ENCODE data around the gene PCSK4.
"Not testable (repeated sequence)": the region's sequence is repeated elsewhere in the genome, so short reads cannot be mapped to it uniquely, and the experiment has no call there.

Gene PCSK4

DNA sequence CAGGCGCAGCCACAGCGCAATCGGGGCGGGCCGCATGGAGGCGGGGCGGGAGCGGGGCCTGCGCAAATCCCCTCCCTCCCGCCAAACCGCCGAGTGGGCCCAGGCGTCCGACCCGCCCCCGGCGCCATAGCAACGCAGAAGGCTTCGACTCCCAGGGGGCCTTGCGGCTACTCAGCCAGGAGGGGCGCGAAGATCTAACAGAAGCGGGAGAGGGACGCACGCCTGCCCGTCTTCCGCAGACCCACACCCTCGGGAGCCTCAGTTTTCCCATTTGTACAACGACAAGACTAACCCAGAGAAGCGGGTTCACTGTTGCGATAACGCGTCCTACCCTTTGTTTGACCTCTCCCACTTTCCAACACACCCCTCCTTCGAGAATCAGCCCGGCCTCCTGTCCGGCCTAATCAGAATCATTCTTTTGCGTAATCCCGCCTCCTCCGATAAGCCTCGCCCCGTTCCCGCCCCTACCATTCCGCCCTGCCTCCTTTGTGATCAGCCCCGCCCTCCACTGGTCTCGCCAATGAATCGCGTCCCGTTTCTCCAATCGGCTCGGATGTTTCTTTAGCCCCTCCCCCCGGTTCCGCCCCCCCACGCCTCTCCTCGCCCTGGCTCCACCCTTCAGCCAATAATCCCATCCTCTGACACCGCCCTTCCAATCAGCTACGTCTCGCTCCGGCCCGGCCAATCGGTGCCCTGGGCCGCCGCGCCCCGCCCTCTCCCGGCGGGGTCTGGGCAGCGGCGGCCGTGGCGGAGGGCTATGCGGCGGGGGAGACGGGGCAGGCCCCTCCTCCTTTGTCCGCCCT is at the start of gene PCSK4:
PCSK4 (minus strand) TSS at position 40 of the 803 bp plus-strand sequence; CDS start at position 36, 4 bp downstream.
- DNase-seq, result peak; percentile 84

DNA sequence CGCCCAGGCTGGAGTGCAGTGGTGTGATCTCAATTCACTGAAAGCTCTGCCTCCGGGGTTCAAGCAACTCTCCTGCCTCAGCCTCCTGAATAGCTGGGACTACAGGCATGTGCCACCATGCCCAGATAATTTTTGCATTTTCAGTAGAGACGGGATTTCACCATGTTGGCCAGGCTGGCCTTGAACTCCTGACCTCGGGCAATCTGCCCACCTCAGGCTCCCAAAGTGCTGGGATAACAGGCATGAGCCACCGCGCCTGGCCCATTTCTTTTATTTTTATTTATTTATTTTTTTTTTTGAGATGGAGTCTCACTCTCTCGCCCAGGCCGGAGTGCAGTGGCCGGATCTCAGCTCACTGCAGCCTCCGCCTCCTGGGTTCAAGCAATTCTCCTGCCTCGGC is 49.6 kb upstream of the PCSK4 start:
- not testable (repeated sequence) for DNase-seq

DNA sequence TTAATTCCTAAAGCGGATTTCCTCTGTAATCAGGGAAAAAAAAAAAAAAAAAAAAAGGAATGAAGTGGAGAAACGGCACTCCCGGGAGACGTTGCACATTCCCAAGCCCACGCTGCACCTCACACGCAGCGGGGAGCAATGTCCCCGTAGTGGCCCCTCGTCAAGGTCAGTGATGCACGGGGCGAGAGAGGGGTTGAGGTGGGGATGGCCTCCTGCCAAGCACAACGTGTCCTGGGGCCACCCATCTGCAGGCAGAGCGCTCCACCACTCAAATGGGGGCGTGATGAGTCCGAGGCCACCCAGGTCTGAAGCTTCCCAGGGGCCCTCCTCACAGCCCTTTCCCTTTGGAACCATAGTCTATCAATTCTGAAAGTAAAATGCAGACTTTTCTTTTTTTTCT is 48.8 kb upstream of the PCSK4 start:
- no peak for DNase-seq

DNA sequence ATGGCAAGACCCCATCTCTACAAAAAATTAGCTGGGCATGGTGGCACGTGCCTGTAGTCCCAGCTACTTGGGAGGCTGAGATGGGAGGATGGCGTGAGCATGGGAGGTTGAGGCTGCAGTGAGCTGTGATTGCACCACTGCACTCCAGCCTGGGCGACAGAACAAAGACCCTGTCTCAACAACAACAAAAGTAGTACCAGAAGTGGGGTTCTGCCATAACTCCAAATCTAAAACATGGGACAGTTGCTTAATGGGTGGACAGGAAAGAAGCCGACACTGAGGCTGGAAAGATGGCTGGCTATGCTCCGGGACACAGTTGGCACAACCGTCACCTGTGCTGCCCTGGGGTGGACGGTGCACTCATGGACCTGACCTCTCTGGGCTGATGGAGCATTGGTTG is 45.5 kb upstream of the PCSK4 start:
- not testable (repeated sequence) for DNase-seq

DNA sequence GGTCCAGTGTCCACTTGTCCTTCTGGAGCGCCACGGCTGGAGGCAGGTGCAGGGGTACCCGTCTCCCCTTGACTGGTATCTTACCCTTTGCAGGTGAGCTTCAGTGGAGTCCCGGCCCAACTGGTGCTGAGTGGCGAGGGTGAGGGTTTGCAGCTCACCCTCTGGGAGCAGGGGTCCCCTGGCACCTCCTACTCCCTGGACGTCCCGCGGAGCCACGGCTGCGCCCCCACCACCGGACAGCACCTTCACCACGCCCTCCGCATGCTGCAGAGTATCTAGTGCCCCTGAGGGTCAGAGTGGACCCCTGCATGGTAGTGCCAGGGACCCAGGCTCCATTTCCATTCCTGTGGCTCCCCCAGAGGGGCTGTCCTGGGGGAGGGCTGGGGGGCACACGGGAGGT is 44.8 kb upstream of the PCSK4 start:
- no peak for DNase-seq

DNA sequence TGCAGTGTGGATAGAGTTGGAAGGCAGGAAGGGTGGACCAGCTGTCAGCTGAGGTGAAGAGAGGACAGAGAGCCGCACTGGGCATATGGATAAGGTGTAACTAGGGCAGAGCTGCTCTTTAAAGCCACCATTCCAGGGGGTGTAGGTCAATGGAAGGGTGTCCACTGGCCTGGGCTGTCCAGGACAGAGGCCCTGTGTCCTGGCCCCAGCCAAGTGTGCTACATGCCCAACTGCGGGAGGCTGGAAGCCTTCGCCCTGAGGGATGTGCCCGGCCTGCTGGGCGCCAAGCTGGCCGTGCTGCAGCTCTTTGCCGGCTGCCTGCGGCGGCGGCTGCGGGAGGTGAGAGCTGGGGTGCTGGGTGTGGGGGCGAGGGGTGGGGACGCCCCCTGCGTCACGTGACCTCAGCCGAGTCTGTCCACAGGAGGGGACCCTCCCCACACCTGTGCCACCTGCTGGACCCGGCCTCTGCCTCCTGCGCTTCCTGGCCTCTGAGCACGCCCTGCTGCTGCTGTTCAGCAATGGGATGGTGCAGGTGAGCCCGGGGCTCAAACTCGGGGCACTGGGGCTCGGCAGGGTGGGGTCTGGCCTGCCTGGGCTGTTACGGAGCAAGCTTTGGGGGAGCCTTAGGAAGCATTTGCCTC is 43.5 kb upstream of the PCSK4 start:
- no peak for DNase-seq

DNA sequence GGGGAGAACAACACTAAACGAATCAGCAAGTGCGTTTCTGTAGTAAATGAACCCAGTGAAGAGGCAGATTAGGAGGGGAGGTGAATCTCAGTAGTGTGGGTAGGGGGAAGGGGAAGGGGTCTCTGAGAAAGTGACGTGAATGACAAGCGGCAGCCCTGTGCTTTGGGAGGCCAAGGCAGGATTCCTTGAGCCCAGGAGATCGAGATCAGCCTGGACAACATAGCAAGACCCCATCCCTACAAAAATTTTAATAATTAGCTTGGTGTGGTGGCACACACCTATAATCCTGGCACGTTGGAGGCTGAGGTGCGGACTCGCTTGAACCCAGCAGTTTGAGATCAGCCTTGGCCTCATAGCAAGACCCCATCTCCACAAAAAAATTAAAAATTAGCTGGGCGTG is 41.9 kb upstream of the PCSK4 start:
- no peak for DNase-seq

DNA sequence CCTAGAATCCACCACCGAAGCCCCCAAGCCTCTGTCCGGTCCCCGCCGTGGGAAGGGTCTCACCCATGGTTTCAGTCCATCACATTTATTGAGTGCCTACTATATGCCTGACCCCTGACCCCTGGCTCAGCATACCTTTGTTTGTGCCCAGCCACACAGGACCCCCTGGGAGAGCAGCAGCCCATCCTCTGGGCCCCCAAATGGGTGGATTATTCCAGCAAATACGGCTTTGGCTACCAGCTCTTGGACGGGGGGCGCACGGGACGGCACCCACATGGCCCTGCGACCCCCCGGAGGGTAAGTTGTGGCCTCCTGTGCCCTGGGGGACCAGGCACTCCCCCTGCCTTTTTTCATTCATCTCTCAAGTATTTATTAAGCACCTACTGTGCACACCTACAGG is 41.4 kb upstream of the PCSK4 start:
- DNase-seq, result no peak

DNA sequence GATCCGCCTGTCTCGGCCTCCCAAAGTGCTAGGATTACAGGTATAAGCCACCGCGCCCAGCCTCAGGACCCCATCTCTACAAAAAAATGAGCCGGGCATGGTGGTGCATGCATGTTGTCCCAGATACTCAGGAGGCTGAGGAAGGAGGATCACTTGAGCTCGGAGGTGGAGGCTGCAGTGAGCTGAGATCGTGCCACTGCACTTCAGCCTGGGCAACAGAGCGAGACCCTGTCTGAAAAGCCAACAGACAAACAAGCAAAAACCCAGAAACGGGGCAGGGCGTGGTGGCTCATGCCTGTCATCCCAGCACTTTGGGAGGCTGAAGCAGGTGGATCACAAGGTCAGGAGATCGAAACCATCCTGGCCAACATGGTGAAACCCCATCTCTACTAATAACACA is 40.7 kb upstream of the PCSK4 start:
- DNase-seq, result not testable (repeated sequence)

DNA sequence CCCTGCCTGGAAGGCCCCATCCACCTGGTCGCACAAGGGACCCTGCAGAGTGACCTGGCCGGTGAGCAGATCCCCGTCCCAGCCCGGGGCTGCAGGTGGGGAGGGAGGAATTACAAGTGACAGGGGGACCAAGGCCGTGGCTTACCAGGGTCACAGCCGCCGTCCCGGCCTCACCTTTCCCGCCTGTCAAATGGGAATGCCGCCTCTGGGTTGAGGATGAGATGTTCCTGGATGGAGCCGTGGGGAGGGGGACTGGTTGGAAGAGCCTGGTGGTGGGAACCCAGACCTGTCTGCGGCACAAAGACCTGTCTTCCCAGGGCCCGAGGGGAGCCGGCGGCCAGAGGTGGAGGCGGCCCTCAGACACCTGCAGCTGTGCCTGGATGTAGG is 39.3 kb upstream of the PCSK4 start:
- no peak for DNase-seq

DNA sequence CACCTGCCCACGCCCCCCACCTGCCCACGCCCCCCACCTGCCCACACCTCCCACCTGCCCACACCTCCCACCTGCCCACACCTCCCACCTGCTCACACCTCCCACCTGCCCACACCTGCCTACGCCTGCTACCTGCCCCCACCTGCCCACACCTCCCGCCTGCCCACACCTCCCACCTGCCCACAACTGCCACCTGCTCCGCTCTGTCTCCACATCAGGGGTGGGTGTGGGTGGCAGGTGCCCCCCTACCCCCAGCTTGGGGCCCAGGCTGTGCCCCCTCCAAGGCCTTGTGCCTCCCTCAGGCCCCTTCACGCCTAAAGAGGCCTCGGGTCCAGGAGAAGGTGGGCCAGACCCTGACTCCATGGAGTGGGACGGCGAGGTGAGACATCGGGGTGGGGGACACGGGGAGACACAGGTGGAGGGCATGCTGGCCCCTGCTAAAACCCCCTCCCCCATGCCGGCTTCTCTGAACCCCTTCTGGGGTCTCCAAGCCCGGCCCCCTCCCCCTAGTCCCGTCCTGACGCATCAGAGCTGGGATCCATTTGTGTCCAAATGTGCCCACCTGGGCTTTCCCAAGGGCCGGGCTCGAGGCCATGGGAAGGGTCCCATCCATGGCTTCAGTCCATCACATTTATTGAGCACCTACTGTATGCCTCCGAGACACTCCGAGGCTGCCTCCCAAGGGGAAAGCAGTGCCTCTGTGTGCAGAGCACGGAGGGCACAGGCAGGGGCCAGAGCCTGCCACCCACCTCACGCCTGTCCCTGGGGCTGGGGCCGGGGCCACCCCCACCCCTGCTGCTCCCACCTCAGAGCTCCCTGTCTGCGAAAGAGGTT is 38.7 kb upstream of the PCSK4 start:
- no peak for DNase-seq

DNA sequence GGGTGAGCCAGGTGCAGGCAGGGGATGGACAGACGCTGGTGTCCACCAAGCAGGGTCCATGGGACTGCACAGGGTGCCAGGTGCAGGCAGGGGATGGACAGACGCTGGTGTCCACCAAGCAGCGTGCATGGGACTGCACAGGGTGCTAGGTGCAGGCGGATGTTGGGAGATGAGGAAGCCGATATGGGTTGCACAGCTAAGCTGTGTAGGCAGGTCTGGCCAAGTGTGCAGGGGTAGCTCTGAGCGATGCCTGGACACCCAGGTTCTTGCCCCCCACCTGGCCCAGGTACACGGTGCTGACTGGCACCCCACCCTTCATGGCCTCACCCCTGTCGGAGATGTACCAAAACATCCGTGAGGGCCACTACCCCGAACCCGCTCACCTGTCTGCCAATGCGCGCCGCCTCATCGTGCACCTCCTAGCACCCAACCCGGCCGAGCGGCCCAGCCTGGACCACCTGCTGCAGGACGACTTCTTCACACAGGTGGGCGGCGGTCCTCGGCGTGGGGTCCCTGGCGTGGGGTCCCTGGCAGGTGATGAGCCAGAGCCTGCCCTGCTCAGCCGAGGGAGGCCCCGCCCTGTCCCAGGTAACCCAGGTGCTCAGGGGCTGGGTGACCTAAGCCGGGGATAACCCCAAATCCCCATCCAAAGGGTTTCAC is 37.6 kb upstream of the PCSK4 start:
- no peak for DNase-seq

DNA sequence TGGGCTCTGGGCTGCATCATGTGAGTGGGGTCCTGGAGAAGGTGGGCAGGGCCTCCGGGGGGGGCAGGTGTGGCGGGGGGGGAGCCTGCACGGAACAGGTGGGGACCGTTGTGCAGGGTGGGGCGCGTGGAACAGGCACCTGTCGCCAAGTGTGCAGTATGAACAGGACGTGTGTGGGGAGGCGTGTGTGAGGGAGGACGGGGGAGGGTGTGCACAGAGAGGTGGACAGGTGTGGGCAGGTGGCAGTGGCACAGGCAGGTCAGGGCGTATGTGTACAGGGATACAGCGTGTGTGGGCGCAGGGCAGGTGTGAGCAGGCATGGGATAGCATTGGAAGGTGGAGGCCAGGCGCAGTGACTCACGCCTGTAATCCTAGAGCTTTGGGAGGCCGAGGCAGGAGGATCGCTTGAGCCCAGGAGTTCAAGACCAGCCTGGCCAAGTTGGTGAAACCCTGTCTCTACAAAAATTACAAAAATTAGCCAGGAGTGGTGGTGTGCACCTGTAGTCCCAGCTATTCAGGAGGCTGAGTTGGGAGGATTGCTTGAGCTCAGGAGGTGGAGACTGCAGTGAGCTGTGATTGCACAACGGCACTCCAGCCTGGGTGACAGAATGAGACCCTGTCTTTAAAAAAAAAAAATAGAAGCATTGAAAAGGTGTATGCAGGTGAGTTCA is 37.0 kb upstream of the PCSK4 start:
- DNase-seq, result no peak

DNA sequence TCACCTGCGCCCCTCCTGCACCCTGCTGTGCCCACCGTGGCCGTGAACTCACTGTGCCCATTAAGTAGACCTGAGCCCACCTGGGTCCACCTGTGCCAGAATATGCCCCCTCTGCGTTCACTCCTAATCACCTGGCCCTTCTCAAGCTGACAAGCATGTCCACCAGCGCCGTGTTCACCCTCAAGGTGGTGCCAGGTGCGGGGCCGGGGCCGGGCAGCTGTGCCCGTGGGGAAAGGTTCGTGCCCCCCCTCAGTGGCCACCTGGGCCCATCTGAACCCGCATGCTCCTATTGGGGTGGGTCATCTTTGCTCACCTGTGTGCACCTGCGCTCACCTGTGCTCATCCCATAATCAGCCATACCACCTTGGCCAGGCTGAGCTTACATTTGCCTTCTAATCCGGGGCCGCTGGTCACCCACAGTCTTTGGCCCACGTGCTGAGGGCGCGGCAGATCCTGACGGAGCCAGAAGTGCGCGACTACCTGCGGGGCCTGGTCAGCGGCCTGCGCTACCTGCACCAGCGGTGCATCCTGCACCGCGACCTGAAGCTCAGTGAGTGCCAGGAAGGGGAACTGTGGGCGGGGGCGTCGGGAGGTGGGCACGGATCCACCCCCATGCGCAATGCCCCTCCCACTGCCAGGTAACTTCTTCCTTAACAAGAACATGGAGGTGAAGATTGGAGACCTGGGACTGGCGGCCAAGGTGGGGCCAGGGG is 36.1 kb upstream of the PCSK4 start:
- DNase-seq, result no peak

DNA sequence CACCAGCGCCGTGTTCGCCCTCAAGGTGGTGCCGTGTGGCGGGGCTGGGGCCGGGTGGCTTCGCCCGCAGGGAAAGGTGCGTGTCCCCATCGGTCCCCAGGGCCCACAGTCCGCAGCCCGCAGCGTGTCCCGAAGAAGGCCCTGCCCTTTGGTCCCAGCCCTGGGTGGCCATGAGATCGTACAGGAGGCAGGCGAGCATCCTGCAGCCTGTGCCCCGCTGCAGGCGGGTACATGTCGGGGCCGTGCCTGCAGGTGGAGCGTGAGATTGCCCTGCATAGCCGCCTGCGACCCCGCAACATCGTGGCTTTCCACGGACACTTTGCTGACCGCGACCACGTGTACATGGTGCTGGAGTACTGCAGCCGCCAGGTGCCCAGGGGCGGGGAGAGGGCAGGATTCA is 35.2 kb upstream of the PCSK4 start:
- no peak for DNase-seq

DNA sequence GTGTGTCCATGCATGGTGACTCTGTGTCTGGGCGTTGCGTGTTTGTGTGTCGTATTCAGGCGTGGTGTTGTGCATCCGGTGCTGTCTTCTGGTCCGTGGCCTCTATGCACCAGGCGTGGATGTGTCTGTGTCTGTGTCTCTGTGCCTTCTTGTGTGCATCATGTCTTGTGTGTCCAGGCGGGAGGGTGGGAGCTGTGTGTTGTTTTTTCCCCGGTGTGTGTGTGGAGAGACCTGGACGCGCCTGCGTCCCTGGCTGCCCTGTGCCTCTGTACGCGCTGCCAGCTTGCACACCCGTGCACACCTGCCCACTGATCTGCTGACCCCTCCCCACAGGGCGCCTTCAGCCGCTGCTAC is 34.8 kb upstream of the PCSK4 start:
- DNase-seq, result no peak

DNA sequence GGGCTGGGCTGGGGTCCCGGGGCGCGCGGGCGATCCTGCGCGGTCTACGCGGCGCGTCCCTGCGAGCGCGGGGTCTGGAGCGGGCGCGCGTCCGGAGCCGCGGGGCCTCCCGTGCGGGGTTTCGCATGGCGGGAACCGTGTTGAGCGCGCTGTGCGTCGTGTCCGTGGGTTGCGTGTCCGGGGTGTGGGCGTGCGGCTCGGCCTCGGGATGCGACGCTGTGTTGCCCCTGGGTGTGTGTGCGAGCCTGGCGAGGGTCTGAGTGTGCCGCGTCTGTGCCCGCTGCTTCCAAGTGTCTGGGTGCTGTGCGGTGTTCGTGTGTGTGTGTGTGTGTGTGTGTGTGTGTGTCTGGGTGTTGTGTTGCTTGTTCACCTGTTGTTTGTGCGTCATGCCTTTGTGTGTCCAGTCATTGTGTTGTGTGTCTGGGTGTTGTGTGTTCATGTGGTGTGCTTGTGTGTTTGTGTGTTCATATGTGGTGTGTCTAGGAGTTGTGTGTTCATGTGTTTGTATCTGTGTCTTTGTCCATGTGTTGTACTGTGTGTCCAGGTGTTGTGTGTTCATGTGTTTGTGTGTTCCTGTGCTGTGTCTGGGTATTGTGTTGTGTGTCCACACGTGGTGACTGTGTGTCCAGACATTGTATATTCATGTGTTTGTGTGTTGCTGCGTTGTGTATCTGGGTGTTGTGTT is 34.3 kb upstream of the PCSK4 start:
- DNase-seq, result no peak

DNA sequence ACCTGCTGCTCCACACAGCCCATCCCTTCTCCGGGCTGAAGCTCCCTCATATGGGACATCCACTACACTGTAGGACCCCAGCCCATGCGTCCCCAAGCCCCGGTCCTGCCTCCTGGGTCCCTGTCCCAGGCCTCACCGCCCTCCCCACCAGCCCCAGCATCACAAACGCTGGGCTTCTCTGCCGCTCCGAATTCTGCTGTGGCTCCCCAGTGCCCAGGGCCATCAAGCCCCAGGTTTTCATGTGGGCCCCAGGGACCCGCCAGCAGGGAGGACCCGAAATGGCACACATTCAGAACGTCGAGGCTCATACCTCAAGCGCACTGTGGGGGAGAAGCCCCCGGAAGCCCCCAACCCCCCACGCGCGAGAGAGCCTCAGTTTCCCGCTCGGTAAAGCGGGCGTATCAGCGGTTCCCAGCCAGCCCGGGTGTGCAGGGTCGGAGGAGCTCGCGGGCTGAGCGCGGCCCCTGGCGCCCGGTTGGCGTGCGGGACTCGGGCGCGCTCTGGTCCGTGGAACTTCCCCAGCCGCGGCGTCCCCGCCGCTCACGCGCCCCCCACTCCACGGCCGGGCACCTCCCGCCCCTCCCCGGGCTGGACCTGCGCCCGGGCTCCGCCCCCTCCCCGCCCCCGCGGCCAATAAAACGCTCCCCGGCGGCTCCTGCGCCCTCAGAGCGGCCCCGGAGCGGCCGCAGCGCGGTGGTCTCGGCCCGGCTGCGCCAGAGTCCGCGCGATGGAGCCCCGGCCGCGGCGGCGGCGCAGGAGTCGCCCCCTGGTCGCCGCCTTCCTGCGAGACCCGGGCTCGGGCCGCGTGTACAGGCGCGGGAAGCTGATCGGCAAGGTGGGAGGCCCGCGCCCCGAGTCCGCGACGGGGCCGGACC is 33.5 kb upstream of the PCSK4 start, which contains the start of gene PLK5:
PLK5 (plus strand) TSS at position 666 of the 875 bp plus-strand sequence. CDS start 2,920 bp downstream, outside the sequence.
- no peak for DNase-seq

DNA sequence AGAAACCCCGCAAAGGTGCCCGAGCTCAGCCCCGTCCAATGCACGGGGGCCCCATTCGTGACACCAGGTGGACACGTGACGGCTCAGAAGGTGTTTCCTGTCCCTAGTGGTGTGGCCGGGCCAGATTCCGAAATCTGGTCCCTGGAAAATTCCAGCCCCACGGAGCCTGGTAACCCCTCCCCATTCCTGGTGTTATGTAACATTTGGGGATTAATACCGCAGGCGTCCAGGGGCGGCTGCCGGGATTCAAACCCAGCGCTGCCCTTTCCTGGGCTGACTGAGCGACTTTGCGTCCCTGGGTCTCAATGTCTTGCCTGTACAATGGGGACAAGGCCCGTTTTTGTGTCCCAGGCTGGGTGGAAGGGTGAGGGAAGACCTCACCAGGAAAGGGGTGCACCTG is 32.7 kb upstream of the PCSK4 start:
- DNase-seq, result no peak

DNA sequence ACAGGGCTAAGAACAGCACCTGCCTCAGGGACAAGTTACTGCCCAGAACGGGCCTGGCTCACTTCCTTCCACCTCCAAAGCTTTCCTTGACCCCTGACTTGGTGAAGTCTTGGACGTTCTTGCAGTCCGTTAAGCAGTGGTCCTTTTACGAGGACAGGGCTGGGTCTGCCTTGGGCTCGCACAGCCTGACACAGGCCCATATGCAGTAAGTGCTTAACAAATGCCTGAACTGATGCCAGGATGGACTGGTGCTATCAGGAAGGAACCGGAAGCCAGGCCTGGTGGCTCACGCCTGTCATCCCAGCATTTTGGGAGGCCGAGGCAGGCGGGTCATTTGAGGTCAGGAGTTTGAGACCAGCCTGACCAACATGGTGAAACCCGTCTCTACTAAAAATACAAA is 31.9 kb upstream of the PCSK4 start:
- no peak for DNase-seq

Data from NCI-H510A (cell line).